Posterior cingulate gyrus (tissue), 11 donors: Measurements from ENCODE around the gene GIGYF1.
"Not testable (repeated sequence)": the region's sequence is repeated elsewhere in the genome, so short reads cannot be mapped to it uniquely, and the experiment has no call there.

Experiments used
- DNase-seq, 10 donors: peaks; one replicate each; pipeline versions ENCODE4 v3.0.0 to v3.0.0-alpha.2; 2020 to 2021; ENCODE audit warnings: mixed read lengths in 3 of 10
- intact Hi-C: fragments of 100-400 bp; cut with DNase I; formaldehyde crosslinking; loops from one replicate; pipeline ENCODE4 v1.15.1; 2023

Gene GIGYF1

DNA sequence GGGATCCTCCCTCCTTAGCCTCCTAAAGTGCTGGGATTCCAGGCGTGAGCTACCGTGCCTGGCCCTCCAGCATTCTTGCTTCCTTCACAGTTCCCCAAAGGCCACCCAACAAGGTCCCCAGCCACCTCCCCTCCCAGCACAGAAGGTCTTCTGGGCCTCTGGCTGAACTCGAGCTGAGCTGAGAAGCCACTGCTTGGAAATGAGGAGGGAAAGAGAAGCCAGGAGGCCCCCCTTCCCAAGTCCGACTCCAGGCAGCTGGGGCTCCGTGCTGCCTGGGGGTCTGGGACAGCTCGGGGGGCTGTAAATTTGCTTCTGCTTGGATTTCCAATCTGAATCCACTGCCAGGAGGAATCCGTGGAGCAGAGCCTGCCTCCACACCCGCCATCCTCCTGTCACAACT, 20.7 kb upstream of the GIGYF1 start:
- intact Hi-C loops: no loop called here
- no peak for DNase-seq

DNA sequence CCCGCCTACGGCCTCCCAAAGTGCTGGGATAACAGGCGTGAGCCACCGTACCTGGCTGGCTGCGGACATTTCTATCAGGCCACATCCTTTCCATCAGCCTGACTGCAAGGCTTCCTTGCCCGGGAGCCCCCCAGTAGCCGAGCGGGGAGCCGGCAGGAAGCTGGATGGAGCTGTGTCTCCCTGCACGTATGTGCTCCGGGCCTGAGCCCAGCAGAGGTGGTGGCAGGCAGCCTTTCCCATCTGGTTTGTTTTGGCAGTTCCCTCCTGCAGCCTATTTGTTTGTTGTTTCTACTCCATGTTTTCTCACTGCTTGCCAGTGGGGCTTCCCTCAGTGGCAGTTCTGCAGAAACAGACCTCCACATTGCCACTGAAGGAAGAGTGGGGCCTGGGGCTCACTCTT, 17.3 kb upstream of the GIGYF1 start:
- intact Hi-C loops: no loop called here
- DNase-seq: peak in 1 of 10 donors; percentile 83

- intact Hi-C loops: no loop called here
- DNase-seq: no peak
Measured at GRCh38 chr7:100710452-100710851, 16.4 kb upstream of the GIGYF1 start.

- intact Hi-C loops: no loop called here
- no peak for DNase-seq
Measured at GRCh38 chr7:100708395-100708794, 14.3 kb upstream of the GIGYF1 start.

GRCh38 chr7:100706672-100707311, 12.7 kb upstream of the GIGYF1 start:
- intact Hi-C loops: no loop called here
- peak in 1 of 10 donors; percentile 83 for DNase-seq

- DNase-seq: peak; percentile 92 to 99 (median 96)
- intact Hi-C loops: loop anchor here (1.0 to 2.0 kb wide), 2 partner anchors 21 to 146 kb away; partner anchors contain the start of gene SLC12A9
Measured at GRCh38 chr7:100705753-100706671, 12.0 kb upstream of the GIGYF1 start, which contains the start of gene POP7. Gene POP7 (plus strand): TSS chr7:100706121. CDS start chr7:100706831, 710 bp downstream.

DNA sequence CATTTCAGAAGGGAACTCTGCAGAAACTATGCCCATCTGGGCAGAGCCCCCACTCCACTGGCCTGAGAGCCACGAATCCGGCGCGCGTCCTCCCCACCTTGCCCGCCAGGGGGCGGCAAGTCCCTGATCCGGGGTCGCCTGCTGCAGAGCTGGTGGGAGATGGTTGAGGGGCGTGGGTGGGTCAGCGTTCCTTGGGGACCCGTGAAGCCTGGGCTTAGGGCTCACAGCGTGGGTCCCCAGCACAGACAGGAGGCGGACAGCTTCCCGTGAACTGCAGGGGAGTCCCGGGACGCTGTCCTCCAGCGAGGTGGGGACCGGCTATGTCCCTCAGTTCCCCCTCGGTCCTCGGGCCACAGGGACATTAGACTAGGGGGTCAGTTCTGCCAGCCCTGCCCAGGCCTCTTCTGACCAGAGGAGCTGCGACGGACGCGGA, 11.3 kb upstream of the GIGYF1 start:
- intact Hi-C loops: loop anchor here (1.0 to 2.0 kb wide), 2 partner anchors 21 to 147 kb away; partner anchors contain the start of gene SLC12A9
- peak; percentile 65 to 97 (median 81) for DNase-seq

DNA sequence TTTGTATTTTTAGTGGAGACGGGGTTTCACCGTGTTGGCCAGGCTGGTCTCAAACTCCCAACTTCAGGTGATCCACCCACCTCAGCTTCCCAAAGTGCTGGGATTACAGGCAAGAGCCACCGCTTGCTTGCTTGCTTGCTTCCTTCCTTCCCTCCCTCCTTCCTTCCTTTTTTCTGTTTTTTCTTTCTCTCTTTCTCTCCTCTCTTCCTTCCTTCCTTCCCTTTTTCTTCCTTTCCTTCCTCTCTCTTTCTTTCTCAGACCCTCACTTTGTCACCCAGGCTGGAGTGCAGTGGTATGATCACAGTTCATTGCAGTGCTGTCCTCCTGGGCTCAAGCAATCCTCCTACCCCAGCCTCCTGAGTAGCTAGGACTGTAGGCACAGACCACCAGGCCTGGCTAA, 7.0 kb upstream of the GIGYF1 start:
- DNase-seq, intact Hi-C loops: not testable (repeated sequence)

DNA sequence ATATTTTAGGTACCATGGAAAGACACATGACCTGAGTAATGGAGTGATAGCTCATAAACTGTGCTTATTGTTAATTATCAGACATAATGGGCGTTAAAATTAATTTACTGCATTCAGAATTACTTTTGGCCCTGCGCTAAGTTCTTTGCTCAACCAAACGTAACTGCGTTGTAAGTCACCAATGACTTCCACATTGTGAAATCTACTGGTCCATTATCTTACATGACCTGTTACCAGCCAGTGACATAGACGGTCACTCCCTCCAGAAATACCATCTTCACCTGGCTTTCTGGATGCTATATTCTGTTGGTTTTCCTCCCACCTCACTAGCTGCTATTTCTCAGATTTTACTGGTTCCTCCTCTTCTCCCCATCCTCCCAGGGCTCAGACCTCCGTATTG, 5.0 kb upstream of the GIGYF1 start:
- DNase-seq: no peak
- intact Hi-C loops: no loop called here

DNA sequence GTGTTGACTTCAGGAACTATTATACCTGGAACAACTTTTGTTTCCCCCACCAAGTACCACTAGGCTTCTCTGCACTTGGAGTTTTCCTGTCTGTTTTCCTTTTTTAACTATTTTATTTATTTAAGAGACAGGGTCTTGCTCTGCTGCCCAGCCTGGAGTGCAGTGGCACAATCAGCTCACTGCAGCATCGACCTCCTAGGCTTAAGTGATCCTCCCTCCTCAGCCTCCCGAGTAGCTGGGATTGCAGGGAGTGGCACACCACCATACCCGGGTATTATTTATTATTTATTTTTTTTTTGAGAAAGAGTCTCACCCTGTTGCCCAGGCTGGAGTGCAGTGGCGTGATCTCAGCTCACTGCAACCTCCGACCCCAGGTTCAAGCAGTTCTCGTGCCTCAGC, 2.1 kb upstream of the GIGYF1 start:
- DNase-seq: peak in 2 of 10 donors; percentile 18 to 36
- intact Hi-C loops: no loop called here

GRCh38 chr7:100693312-100694097, 545 bp downstream of the GIGYF1 start:
- DNase-seq: peak in 2 of 10 donors; percentile 33 to 78
- intact Hi-C loops: loop anchor here (5.0 kb wide), 2 partner anchors 106 to 226 kb away; partner anchors contain the start of genes FBXO24 and LRCH4

- intact Hi-C loops: loop anchor here (5.0 kb wide), 2 partner anchors 105 to 225 kb away; partner anchors contain the start of genes FBXO24 and LRCH4
- peak in 1 of 10 donors; percentile 43 for DNase-seq
Measured at GRCh38 chr7:100692578-100692961, 1.5 kb downstream of the GIGYF1 start.

- peak; percentile 67 to 97 (median 85) for DNase-seq
- intact Hi-C loops: loop anchor here (5.0 kb wide), 2 partner anchors 105 to 225 kb away; partner anchors contain the start of genes FBXO24 and LRCH4
Measured at GRCh38 chr7:100691676-100692577, 2.1 kb downstream of the GIGYF1 start.

GRCh38 chr7:100689230-100690135, 4.6 kb downstream of the GIGYF1 start:
- intact Hi-C loops: loop anchor here (5.0 kb wide), 2 partner anchors 102 to 222 kb away; partner anchors contain the start of genes FBXO24 and LRCH4
- DNase-seq: peak in 1 of 10 donors; percentile 71

GRCh38 chr7:100688326-100688860, 5.7 kb downstream of the GIGYF1 start:
- intact Hi-C loops: no loop called here
- DNase-seq: peak in 1 of 10 donors; percentile 67

DNA sequence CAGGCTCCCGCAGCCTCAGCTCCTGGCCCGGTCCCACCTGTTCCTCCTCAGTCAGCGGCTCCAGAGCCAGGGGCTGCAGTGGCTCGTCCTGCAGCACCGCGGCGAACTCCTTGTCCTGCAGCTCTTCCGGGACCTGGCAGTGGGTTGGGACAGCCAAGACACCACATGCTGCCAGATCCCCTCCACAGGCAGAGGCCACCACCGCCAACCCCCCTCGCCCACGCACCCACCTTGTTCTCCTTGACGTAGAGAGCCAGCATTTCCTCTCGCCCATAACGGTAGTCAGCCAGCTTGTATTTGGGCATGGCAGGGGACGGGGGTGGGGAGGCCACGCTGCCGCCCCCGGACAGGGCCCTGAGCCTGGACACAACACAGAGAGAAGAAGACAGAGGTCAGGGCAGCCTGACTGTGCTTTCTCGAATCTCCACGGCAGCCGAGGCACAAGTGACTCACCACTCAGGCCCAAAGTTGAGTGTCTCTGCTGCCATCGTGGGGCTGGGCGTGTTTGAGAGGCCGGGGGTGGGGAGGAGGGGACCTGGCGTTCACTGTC, 6.2 kb downstream of the GIGYF1 start:
- DNase-seq: peak in 2 of 10 donors; percentile 16 to 67
- intact Hi-C loops: no loop called here

GRCh38 chr7:100687261-100687660, 6.8 kb downstream of the GIGYF1 start:
- intact Hi-C loops: no loop called here

More at GRCh38 chr7:100687261-100687660, 6.8 kb downstream of the GIGYF1 start:
- DNase-seq: peak in 2 of 10 donors; percentile 42 to 83
